CD4-positive, alpha-beta T cell treated with Interleukin-4 for 1 hour (primary cell): ENCODE measurements around the gene SLC25A25.

Experiments
- DNase-seq, 2 donors: peaks; one replicate each; pipeline ENCODE4 v3.0.0-alpha.2; 2020 to 2022

SLC25A25 gene

GRCh38 chr9:128149001-128149701, 81.1 kb downstream of the SLC25A25 start, which contains the start of gene LCN2:
Gene LCN2, plus strand, starts transcription at chr9:128149453. Its CDS starts 73 bp downstream, at chr9:128149526.
- no peak for DNase-seq

DNA sequence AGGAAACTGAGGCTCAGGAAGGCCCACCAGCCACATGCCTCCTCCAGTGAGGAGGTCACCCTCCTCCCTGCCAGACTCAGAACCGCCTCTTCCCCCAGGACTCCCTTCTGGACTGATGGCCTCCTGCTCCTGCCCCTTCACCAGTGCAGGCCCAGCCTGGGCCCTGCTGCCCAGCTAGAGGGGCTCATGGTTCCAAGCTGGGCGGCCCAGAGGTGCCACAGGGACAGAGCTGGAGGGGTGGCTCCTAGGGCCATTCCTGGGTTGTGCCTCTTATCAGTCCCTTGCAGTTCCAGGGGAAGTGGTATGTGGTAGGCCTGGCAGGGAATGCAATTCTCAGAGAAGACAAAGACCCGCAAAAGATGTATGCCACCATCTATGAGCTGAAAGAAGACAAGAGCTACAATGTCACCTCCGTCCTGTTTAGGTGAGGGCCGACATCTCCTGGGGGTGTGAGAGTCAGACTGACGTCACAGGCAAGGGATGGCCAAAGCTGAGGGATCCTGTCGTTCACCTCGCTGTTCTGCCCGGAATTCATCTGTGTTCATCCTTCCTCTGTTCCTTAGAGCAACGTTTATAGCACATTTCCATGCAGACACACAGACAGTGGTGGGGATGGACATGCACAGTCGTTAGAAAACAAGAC, 82.0 kb downstream of the SLC25A25 start:
- no peak for DNase-seq

GRCh38 chr9:128150594-128151308, 82.7 kb downstream of the SLC25A25 start:
- no peak for DNase-seq

DNA sequence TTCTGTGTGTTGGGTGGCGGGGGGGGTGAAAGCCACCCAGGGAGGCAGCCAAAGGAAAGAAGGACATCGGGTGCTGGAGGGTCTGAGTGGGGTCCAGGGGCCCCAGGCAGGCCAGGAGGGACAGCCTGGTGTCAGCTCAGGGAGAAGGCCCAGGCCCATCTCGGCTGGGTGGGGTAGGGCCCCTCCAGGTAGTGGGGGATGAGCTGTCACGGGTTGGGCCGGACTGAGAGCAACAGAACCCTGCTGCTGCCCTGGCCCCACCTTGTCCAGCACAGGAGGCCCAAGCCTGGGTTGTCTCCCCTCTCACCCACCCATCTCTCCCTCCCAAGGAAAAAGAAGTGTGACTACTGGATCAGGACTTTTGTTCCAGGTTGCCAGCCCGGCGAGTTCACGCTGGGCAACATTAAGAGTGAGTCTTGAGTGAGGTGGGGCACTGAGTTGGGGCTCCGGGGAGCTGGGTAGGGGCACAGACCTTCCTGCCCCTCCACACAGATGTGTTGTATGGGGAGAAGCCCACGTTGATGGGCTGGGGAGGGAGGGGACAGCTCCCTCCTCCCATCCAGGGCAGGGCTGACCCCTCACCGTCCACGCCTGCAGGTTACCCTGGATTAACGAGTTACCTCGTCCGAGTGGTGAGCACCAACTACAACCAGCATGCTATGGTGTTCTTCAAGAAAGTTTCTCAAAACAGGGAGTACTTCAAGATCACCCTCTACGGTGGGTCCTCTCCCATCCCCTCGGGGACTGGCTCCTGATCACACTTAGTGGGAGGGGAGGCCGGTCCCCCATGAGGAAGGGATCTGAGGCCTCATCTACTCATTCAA, 83.5 kb downstream of the SLC25A25 start:
- no peak for DNase-seq

DNA sequence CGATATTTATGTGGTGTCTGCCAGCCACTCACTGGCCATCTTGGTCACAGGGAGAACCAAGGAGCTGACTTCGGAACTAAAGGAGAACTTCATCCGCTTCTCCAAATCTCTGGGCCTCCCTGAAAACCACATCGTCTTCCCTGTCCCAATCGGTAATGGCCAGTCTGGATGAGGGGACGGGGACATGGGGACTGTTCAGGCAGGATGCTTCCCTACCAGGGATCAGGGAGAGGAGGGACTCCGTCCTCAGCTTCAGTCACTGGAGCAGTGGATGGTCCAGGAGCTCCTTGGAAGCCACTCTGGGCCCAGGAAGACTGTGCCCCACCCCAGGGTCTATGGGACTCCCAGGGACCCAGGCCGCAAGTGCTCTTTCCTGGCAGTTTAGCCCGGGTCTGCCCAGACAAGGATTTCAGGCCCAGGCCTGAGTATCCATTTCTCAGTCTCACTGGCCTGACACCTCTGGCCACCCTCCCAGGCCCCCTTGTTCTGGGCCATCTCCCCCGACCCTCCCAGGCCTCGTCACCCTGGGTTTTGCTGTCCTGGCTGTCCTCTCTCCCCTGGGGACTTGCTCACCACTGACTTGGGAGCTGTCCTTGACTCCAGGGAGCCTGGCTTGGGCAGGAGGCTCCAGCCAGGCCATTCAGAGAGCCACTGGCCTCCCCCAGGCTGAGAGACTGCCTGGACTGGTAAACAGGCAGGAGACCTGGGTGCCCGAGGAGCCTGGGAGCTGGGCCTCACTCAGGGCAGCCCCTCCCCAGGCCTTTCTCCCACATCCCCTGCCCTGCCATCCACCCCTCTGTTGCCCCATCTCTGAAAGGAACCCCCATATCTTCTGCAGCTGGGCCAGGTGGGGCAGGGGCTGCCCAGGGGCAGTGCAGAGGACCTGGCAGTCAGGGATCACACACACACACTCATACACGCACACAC, 84.4 kb downstream of the SLC25A25 start:
- DNase-seq, result no peak

GRCh38 chr9:128153060-128153946, 85.3 kb downstream of the SLC25A25 start:
- DNase-seq, result no peak

DNA sequence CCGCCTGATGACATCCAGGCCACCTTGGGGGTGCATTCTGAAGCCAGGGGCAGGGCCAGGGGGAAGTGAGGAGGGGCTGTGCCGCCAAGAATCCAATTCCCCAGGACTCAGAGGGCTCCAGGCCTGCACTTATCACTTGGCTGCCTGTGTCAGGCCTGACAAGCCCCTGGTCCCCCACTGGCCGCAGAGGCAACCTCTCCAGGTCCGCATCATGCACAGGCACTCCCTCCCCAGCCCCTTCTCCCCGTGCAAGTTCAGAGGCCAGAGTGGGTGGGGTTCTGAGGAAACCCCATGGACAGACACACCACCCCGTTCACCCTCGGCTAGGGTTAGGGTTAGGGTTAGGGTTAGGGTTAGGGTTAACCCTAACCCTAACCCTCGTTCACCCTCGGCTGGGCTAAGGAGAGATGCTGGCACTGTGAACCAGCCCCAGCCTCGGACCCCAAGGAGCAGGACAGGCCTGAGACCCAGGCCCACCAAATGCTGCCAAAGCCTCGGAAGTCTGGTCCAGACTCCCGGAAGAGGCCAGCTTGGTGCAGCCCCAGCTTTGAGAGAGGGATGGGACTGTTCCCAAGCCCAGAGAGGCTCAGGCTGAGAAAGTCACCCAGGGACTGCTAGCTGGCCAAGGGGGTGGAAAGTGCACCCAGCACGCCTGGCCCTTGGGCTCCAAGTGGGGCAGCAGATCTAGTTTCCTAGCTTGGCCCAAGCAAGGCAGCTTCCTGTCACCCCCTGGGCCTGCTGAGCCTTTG, 86.1 kb downstream of the SLC25A25 start:
- DNase-seq, result no peak

DNA sequence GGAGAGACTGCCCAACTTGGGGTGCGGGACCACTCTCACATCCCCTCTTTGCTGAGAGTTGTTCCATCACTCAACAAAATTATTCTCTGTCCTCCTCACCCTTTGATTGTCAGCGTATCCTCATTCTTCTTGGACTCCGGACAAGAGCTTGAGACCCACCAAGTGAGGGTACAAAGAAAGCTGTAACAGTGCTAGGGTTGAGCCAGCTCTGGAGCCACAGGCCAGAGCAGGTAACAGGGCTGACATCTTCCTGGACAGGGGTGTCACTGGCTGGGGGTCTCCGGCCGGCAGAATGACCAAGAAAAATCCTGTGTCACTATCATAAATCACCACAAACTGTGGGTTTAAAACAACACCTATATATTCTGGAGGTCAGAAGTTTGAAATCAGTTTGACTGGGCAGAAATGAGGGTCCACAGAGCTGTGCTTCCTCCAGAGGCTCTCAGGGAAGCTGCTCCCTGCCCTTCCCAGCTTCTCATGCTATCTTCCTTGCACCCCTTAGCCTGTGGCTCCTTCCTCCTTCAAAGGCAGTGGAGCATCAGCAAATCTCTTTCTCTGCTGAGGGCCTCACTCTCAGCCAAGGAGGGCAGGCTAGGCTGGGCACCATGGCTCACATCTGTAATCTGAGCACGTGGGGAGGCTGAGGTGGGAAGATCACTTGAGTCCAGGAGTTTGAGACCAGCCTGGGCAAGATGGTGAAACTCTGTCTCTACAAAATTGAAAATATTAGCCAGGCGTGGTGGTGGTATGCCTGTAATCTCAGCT, 87.9 kb downstream of the SLC25A25 start:
- DNase-seq, result no peak
